Psoas muscle (tissue), 8 donors: ENCODE data around the gene DZIP1L. TPM values are rescaled to one million over a fixed set of nuclear protein-coding genes. Genes with fewer than 3 reads are reported as not detected.

Source experiments
- ATAC-seq, 4 donors: fragments of 200-7000 bp; cut with Tn5 transposase; one replicate each; pipeline ENCODE4 v1.9.1; 2020; ENCODE audit warnings: moderate library complexity in 3 of 4, mild to moderate bottlenecking in 2 of 4
- DNase-seq, 2 donors: peaks; one replicate each; pipeline ENCODE4 v3.0.0-alpha.2; 2020
- H3K27ac ChIP-seq: fragments of 200-600 bp; one replicate; pipeline ENCODE4 v1.8.0; 2022
- H3K27me3 ChIP-seq, 3 donors: fragments of 200-600 bp in 1 of 3; one replicate each; pipeline versions ENCODE4 v1.6.1 to v1.8.0; 2013 to 2022; ENCODE audit warnings: low read length in 2 of 3, mild to moderate bottlenecking in 2 of 3, moderate library complexity in 1 of 3; ENCODE audit not compliant: insufficient read depth in 3 of 3
- H3K36me3 ChIP-seq, 2 donors: fragments of 200-600 bp in 1 of 2; one replicate each; pipeline versions ENCODE4 v1.6.1 to v1.8.0; 2013 to 2022; ENCODE audit warnings: low read depth in 1 of 2, mild to moderate bottlenecking in 1 of 2, moderate library complexity in 1 of 2; ENCODE audit not compliant: insufficient read depth in 1 of 2
- H3K4me1 ChIP-seq: fragments of 200-600 bp; one replicate; pipeline ENCODE4 v1.8.0; 2022
- H3K4me3 ChIP-seq: fragments of 200-600 bp; one replicate; pipeline ENCODE4 v1.8.0; 2022; ENCODE audit warnings: mild to moderate bottlenecking
- H3K9me3 ChIP-seq: fragments of 200-600 bp; one replicate; pipeline ENCODE4 v1.8.0; 2022
- CTCF ChIP-seq: fragments of 200-600 bp; IDR thresholded peaks from one replicate; pipeline ENCODE4 v1.8.0; 2022; ENCODE audit warnings: antibody characterized with exemption
- WGBS, 3 donors: extraction: QIAGEN DNeasy Blood & Tissue Kit; methylation state at CpG; one replicate each; pipeline versions ENCODE4 v1.1.6 to v1.1.7; 2013; 5-methylcytosine and 5-hydroxymethylcytosine counted together
- intact Hi-C, 2 donors: fragments of 100-400 bp; cut with DNase I; formaldehyde crosslinking; loops; one replicate each; pipeline versions ENCODE4 v1.11.0 to v1.14.2; 2022
- polyA plus RNA-seq, 3 donors: library from polyadenylated mRNA; stranded (reverse); fragments of 200-250 nt; gene quantifications; one replicate each; pipeline ENCODE4 v1.2.3, GENCODE V29; 2013
- total RNA-seq, 4 donors: library from RNA; stranded (reverse); fragmentation: NEBNext Ultra II Directional in 2 of 4; extraction: Animal tissue kit (Norgen Biotek cat#: 25700) in 2 of 4; gene quantifications; one replicate each; pipeline versions ENCODE4 v1.2.1 to v1.2.4, GENCODE V29; 2021 to 2023
- donor health status: healthy with polysubstance abuse.
- donor health status: DM: no; HTN: no; CAD: no; lungs with moderate emphysema.
- donor health status: Bipolar disorder and iron deficiency.
- donor health status: healthy.
- donor health status: DM: yes; HTN: yes; CAD: no.
- donor health status: DM: no; HTN: no; CAD: no.
- donor health status: DM: no; HTN: no; CAD: no.
- donor health status: DM: yes; HTN: yes; CAD: no.

Gene DZIP1L
- total and polyA plus RNA-seq, 7 donors, result 0.22 to 3.0 (median 1.0) TPM

GRCh38 chr3:138065949-138066348 lies 49.5 kb downstream of the DZIP1L start:
- H3K4me3 ChIP-seq, result no peak overlapping the region
- peaks cover 0 to 36% of the 10 kb centered on the region in 2 donors for H3K36me3 ChIP-seq
- H3K4me1 ChIP-seq, result no peaks in the 10 kb centered on the region
- intact Hi-C loops, result loop anchor here in 1 of 2 donors (1.0 to 10.0 kb wide), 2 partner anchors 52 to 359 kb away; no protein-coding TSS in a partner anchor
- ATAC-seq, result no peak
- H3K9me3 ChIP-seq, result no peaks in the 10 kb centered on the region
- no peak for DNase-seq
- H3K27ac ChIP-seq, result no peak overlapping the region
- H3K27me3 ChIP-seq, result no peaks in the 10 kb centered on the region
- 93 to 100% (median 94%) methylated on average over 2 of the region's 2 CpGs for WGBS, 3 donors
- no peak for TF ChIP-seq CTCF

GRCh38 chr3:138063416-138063815 lies 52.0 kb downstream of the DZIP1L start:
- no peaks in the 10 kb centered on the region for H3K9me3 ChIP-seq
- no peak for TF ChIP-seq CTCF
- intact Hi-C loops, result loop anchor here in 1 of 2 donors (10.0 kb wide), 1 partner anchor 361 kb away; no protein-coding TSS in a partner anchor
- ATAC-seq (no peak), DNase-seq (no peak)
- H3K36me3 ChIP-seq, result peaks cover 0 to 36% of the 10 kb centered on the region in 2 donors
- no peaks in the 10 kb centered on the region for H3K27me3 ChIP-seq
- WGBS, 3 donors, result 69 to 76% (median 69%) methylated on average over 4 of the region's 4 CpGs
- no peak overlapping the region for H3K27ac ChIP-seq
- H3K4me1 ChIP-seq, result no peaks in the 10 kb centered on the region
- H3K4me3 ChIP-seq, result no peak overlapping the region

GRCh38 chr3:138062626-138063025 lies 52.8 kb downstream of the DZIP1L start:
- 31 to 61% (median 53%) methylated on average over 1 of the region's 1 CpG for WGBS, 3 donors
- H3K36me3 ChIP-seq, result peaks cover 0 to 36% of the 10 kb centered on the region in 2 donors
- H3K4me3 ChIP-seq, result no peak overlapping the region
- no peak for DNase-seq
- H3K4me1 ChIP-seq, result no peaks in the 10 kb centered on the region
- no peaks in the 10 kb centered on the region for H3K9me3 ChIP-seq
- intact Hi-C loops, result loop anchor here in 1 of 2 donors (10.0 kb wide), 1 partner anchor 362 kb away; no protein-coding TSS in a partner anchor
- no peak for ATAC-seq
- no peak overlapping the region for H3K27ac ChIP-seq
- no peak for TF ChIP-seq CTCF
- H3K27me3 ChIP-seq, result no peaks in the 10 kb centered on the region

- DNase-seq, result no peak
- ATAC-seq, result no peak
- no peak overlapping the region for H3K27ac ChIP-seq
- 87 to 89% (median 88%) methylated on average over 2 of the region's 2 CpGs for WGBS, 3 donors
- H3K9me3 ChIP-seq, result no peaks in the 10 kb centered on the region
- no peak overlapping the region for H3K4me3 ChIP-seq
- no peaks in the 10 kb centered on the region for H3K27me3 ChIP-seq
- intact Hi-C loops, result loop anchor here in 1 of 2 donors (10.0 kb wide), 1 partner anchor 363 kb away; no protein-coding TSS in a partner anchor
- H3K36me3 ChIP-seq, result peaks cover 0 to 31% of the 10 kb centered on the region in 2 donors
- no peak for TF ChIP-seq CTCF
- no peaks in the 10 kb centered on the region for H3K4me1 ChIP-seq
Observed at GRCh38 chr3:138062037-138062436, 53.4 kb downstream of the DZIP1L start.

- 42 to 97% (median 45%) methylated on average over 2 of the region's 2 CpGs for WGBS, 3 donors
- intact Hi-C loops, result loop anchor here in 1 of 2 donors (10.0 kb wide), 1 partner anchor 364 kb away; no protein-coding TSS in a partner anchor
- TF ChIP-seq CTCF, result no peak
- DNase-seq (no peak), ATAC-seq (no peak)
- Histone ChIP-seq H3K27me3 (no peaks in the 10 kb centered on the region), H3K36me3 (peaks cover 0 to 21% of the 10 kb centered on the region in 2 donors), H3K27ac (no peak overlapping the region), H3K4me3 (no peak overlapping the region), H3K4me1 (no peaks in the 10 kb centered on the region), H3K9me3 (no peaks in the 10 kb centered on the region)
Observed at GRCh38 chr3:138060792-138061191, 54.6 kb downstream of the DZIP1L start.
